MM.1S (cell line): ENCODE measurements around the gene SRRM3.

Source experiments
- DNase-seq: peaks from one replicate; pipeline ENCODE4 v3.0.0-alpha.2; 2015
- H2AFZ ChIP-seq: fragments of 300-600 bp; sonication (generic); 2 replicates; pipeline ENCODE4 v1.6.0; 2016; ENCODE audit warnings: antibody characterized with exemption, low read length
- H3F3A ChIP-seq: fragments of 300-600 bp; sonication (generic); 2 replicates; pipeline ENCODE4 v1.6.1; 2016; ENCODE audit warnings: mild to moderate bottlenecking, antibody characterized with exemption, low read length, moderate library complexity, mixed read lengths; ENCODE audit not compliant: insufficient read depth
- H3K27ac ChIP-seq: fragments of 300-600 bp; sonication (generic); 2 replicates; pipeline ENCODE4 v1.5.1; 2016; ENCODE audit warnings: mild to moderate bottlenecking, low read length
- H3K27me3 ChIP-seq: fragments of 300-600 bp; sonication (generic); replicated peaks from 2 replicates; pipeline ENCODE4 v1.6.0; 2016; ENCODE audit warnings: low read length; ENCODE audit not compliant: insufficient read depth
- H3K36me3 ChIP-seq: fragments of 300-600 bp; sonication (generic); replicated peaks from 2 replicates; pipeline ENCODE4 v1.6.1; 2016; ENCODE audit warnings: mild to moderate bottlenecking, low read length, mixed read lengths; ENCODE audit not compliant: insufficient read depth
- H3K4me1 ChIP-seq: fragments of 300-600 bp; sonication (generic); 2 replicates; pipeline ENCODE4 v1.6.1; 2016; ENCODE audit warnings: low read length, mixed read lengths
- H3K4me2 ChIP-seq: fragments of 300-600 bp; sonication (generic); 2 replicates; pipeline ENCODE4 v1.6.0; 2016; ENCODE audit warnings: low read depth, low read length
- H3K4me3 ChIP-seq: fragments of 300-600 bp; sonication (generic); 2 replicates; pipeline ENCODE4 v1.5.1; 2016; ENCODE audit warnings: low read length, mixed read lengths
- H3K79me2 ChIP-seq: fragments of 300-600 bp; sonication (generic); 2 replicates; pipeline ENCODE4 v1.6.1; 2016; ENCODE audit warnings: mixed run types, low read length, mixed read lengths
- H3K9ac ChIP-seq: fragments of 300-600 bp; sonication (generic); 2 replicates; pipeline ENCODE4 v1.6.1; 2016; ENCODE audit warnings: low read length, mixed read lengths
- H3K9me2 ChIP-seq: fragments of 300-600 bp; sonication (generic); replicated peaks from 2 replicates; pipeline ENCODE4 v1.6.1; 2016; ENCODE audit warnings: mild to moderate bottlenecking, low read length, mixed read lengths; ENCODE audit not compliant: insufficient read depth
- H3K9me3 ChIP-seq: fragments of 300-600 bp; sonication (generic); replicated peaks from 2 replicates; pipeline ENCODE4 v1.6.1; 2016; ENCODE audit warnings: mild to moderate bottlenecking, low read length, mixed read lengths; ENCODE audit not compliant: insufficient read depth
- H4K20me1 ChIP-seq: fragments of 300-600 bp; sonication (generic); 2 replicates; pipeline ENCODE4 v1.6.1; 2016; ENCODE audit warnings: mild to moderate bottlenecking, low read length, moderate library complexity, mixed read lengths; ENCODE audit not compliant: insufficient read depth
- CTCF ChIP-seq: fragments of 300-600 bp; sonication (generic); IDR thresholded peaks from 2 replicates; pipeline ENCODE4 v1.5.1; 2016; ENCODE audit warnings: antibody characterized with exemption, low read length, mixed read lengths
- EZH2 ChIP-seq: fragments of 300-600 bp; sonication (generic); optimal IDR thresholded peaks from 2 replicates; pipeline ENCODE3; 2017; ENCODE audit warnings: low read depth, mild to moderate bottlenecking, antibody characterized with exemption, low read length, mixed read lengths
- EZH2phosphoT487 ChIP-seq: fragments of 300-600 bp; sonication (generic); IDR thresholded peaks from 2 replicates; pipeline ENCODE4 v1.6.1; 2018; ENCODE audit warnings: antibody characterized with exemption, low read length

The SRRM3 gene

GRCh38 chr7:76165106-76165972, 36.4 kb upstream of the SRRM3 start:
- DNase-seq, result no peak
- Histone ChIP-seq H3K9me2 (no peaks in the 10 kb centered on the region), H3F3A (no peaks in the 10 kb centered on the region), H3K79me2 (no peaks in the 10 kb centered on the region), H3K27me3 (no peaks in the 10 kb centered on the region), H3K36me3 (no peaks in the 10 kb centered on the region), H3K4me1 (no peaks in the 10 kb centered on the region), H3K9ac (no peak overlapping the region), H4K20me1 (no peaks in the 10 kb centered on the region), H2AFZ (no peak overlapping the region), H3K4me2 (no peak overlapping the region), H3K9me3 (no peaks in the 10 kb centered on the region), H3K27ac (no peak overlapping the region), H3K4me3 (no peak overlapping the region)
- no peak for TF ChIP-seq EZH2phosphoT487
- TF ChIP-seq EZH2, result no peak
- no peak for TF ChIP-seq CTCF

DNA sequence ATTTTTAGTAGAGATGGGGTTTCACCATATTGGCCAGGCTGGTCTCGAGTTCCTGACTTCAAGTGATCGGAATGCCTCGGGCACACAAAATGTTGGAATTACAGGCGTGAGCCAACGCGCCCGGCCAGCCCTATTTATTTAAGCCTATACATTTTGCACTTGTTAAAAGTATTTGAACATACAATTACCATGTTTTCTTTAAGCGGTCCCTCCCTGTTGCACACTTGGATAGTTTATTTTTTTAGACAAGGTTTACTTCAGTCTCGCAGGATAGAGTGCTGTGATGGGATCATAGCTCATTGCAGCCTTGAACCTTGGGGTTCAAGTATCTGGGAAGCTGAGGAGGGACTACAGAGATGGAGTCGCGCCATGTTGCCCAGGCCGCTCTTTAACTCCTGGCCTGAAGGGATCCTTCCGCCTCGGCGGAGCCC, 35.7 kb upstream of the SRRM3 start:
- H3K4me1 ChIP-seq, result no peaks in the 10 kb centered on the region
- no peaks in the 10 kb centered on the region for H4K20me1 ChIP-seq
- H3K9me2 ChIP-seq, result no peaks in the 10 kb centered on the region
- no peak for DNase-seq
- no peak overlapping the region; the same call in 1 of the 2 replicates for H3K27ac ChIP-seq
- no peak for TF ChIP-seq EZH2
- no peak for TF ChIP-seq EZH2phosphoT487
- no peak for TF ChIP-seq CTCF
- H2AFZ ChIP-seq, result peak overlapping the region; percentile 97
- H3F3A ChIP-seq, result no peaks in the 10 kb centered on the region
- H3K9me3 ChIP-seq, result no peaks in the 10 kb centered on the region
- H3K79me2 ChIP-seq, result no peaks in the 10 kb centered on the region
- peak overlapping the region; percentile 58; the same call in 1 of the 2 replicates for H3K9ac ChIP-seq
- H3K4me2 ChIP-seq, result peak overlapping the region; percentile 83
- no peaks in the 10 kb centered on the region for H3K27me3 ChIP-seq
- no peaks in the 10 kb centered on the region for H3K36me3 ChIP-seq
- peak overlapping the region; percentile 77 for H3K4me3 ChIP-seq

GRCh38 chr7:76166404-76167255, 35.1 kb upstream of the SRRM3 start:
- H3K27me3 ChIP-seq, result no peaks in the 10 kb centered on the region
- peak; percentile 92 for DNase-seq
- no peaks in the 10 kb centered on the region for H3K9me2 ChIP-seq
- peak overlapping the region; percentile 77 for H3K4me3 ChIP-seq
- H3K4me2 ChIP-seq, result peak overlapping the region; percentile 83
- no peak overlapping the region; the same call in 1 of the 2 replicates for H3K27ac ChIP-seq
- H2AFZ ChIP-seq, result peak overlapping the region; percentile 97
- H3F3A ChIP-seq, result no peaks in the 10 kb centered on the region
- no peak for TF ChIP-seq EZH2phosphoT487
- TF ChIP-seq CTCF, result no peak
- no peak for TF ChIP-seq EZH2
- no peaks in the 10 kb centered on the region for H3K36me3 ChIP-seq
- no peaks in the 10 kb centered on the region for H3K9me3 ChIP-seq
- H4K20me1 ChIP-seq, result no peaks in the 10 kb centered on the region
- H3K4me1 ChIP-seq, result no peaks in the 10 kb centered on the region
- H3K9ac ChIP-seq, result peak overlapping the region; percentile 58; the same call in 1 of the 2 replicates
- no peaks in the 10 kb centered on the region for H3K79me2 ChIP-seq
